OCI-LY3 (cell line): ENCODE measurements around the gene SMIM21.

Experiments
- H2AFZ ChIP-seq: fragments of 200-600, 300-600 bp; shearing (Covaris generic); 2 replicates; pipeline ENCODE4 v1.6.0; 2014; ENCODE audit warnings: antibody characterized with exemption, low read depth, low read length
- H3K27ac ChIP-seq: fragments of 200-600, 300-600 bp; sonication (generic); 2 replicates; pipeline ENCODE4 v1.5.1; 2014; ENCODE audit warnings: mild to moderate bottlenecking, low read length, moderate library complexity, mixed read lengths
- H3K27me3 ChIP-seq: fragments of 200-600, 300-600 bp; sonication (generic); 2 replicates; pipeline ENCODE4 v1.6.1; 2014; ENCODE audit warnings: low read depth, low read length, mixed read lengths
- H3K36me3 ChIP-seq: fragments of 200-600, 300-600 bp; sonication (generic); replicated peaks from 2 replicates; pipeline ENCODE3; 2014; ENCODE audit warnings: low read depth, low read length, mixed read lengths
- H3K4me1 ChIP-seq: fragments of 300-600, 200-600 bp; sonication (generic); 2 replicates; pipeline ENCODE4 v1.6.1; 2014; ENCODE audit warnings: low read length, mixed read lengths
- H3K4me2 ChIP-seq: fragments of 200-600, 300-600 bp; sonication (generic); 2 replicates; pipeline ENCODE4 v1.6.1; 2014; ENCODE audit warnings: low read length, mixed read lengths
- H3K4me3 ChIP-seq: fragments of 300-600, 200-600 bp; sonication (generic); 2 replicates; pipeline ENCODE4 v1.5.1; 2014; ENCODE audit warnings: antibody characterized with exemption, mild to moderate bottlenecking, low read length, moderate library complexity
- H3K79me2 ChIP-seq: fragments of 300-600, 200-600 bp; shearing (Covaris generic); 2 replicates; pipeline ENCODE4 v1.6.1; 2014; ENCODE audit warnings: mild to moderate bottlenecking, low read length, mixed read lengths
- H3K9ac ChIP-seq: fragments of 300-600, 200-600 bp; shearing (Covaris generic); 2 replicates; pipeline ENCODE4 v1.6.0; 2014; ENCODE audit warnings: mild to moderate bottlenecking, low read length, moderate library complexity
- H3K9me3 ChIP-seq: fragments of 200-600, 300-600 bp; shearing (Covaris generic); 2 replicates; pipeline ENCODE4 v1.6.1; 2014; ENCODE audit warnings: low read length, mixed read lengths; ENCODE audit not compliant: insufficient read depth
- H4K20me1 ChIP-seq: fragments of 200-600, 300-600 bp; sonication (generic); 2 replicates; pipeline ENCODE4 v1.6.1; 2016; ENCODE audit warnings: low read length, mixed read lengths; ENCODE audit not compliant: insufficient read depth
- EZH2phosphoT487 ChIP-seq: fragments of 200-600 bp; shearing (Covaris generic); IDR thresholded peaks from 2 replicates; pipeline ENCODE4 v1.6.1; 2018; ENCODE audit warnings: antibody characterized with exemption, mixed run types, low read depth
- TF ChIP-seq, protein P1 (sequence below): fragments of 200-600, 300-600 bp; sonication (generic); IDR thresholded peaks from 2 replicates; pipeline ENCODE4 v1.5.1; 2014; ENCODE audit warnings: antibody characterized with exemption, low read length, low read depth

Gene SMIM21

GRCh38 chr18:75407468-75408437 is 19.8 kb downstream of the SMIM21 start:
- Histone ChIP-seq H3K4me1 (0 out of 2 replicates have a peak, but pooled peaks cover 3% of the 10 kb centered on the region), H3K4me3 (no peak overlapping the region), H3K79me2 (no peaks in the 10 kb centered on the region), H3K27ac (no peak overlapping the region), H4K20me1 (no peaks in the 10 kb centered on the region), H3K36me3 (no peaks in the 10 kb centered on the region), H3K9me3 (no peaks in the 10 kb centered on the region; the same call in 1 of the 2 replicates), H3K9ac (no peak overlapping the region), H2AFZ (no peak overlapping the region), H3K27me3 (peaks cover 22% of the 10 kb centered on the region), H3K4me2 (no peak overlapping the region)
- TF ChIP-seq, protein P1, sequence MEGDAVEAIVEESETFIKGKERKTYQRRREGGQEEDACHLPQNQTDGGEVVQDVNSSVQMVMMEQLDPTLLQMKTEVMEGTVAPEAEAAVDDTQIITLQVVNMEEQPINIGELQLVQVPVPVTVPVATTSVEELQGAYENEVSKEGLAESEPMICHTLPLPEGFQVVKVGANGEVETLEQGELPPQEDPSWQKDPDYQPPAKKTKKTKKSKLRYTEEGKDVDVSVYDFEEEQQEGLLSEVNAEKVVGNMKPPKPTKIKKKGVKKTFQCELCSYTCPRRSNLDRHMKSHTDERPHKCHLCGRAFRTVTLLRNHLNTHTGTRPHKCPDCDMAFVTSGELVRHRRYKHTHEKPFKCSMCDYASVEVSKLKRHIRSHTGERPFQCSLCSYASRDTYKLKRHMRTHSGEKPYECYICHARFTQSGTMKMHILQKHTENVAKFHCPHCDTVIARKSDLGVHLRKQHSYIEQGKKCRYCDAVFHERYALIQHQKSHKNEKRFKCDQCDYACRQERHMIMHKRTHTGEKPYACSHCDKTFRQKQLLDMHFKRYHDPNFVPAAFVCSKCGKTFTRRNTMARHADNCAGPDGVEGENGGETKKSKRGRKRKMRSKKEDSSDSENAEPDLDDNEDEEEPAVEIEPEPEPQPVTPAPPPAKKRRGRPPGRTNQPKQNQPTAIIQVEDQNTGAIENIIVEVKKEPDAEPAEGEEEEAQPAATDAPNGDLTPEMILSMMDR: no peak
- TF ChIP-seq EZH2phosphoT487: no peak

- Histone ChIP-seq H3K9ac (no peak overlapping the region), H3K27me3 (peaks cover 32% of the 10 kb centered on the region), H3K4me1 (0 out of 2 replicates have a peak, but pooled peaks cover 3% of the 10 kb centered on the region), H3K79me2 (no peaks in the 10 kb centered on the region), H4K20me1 (no peaks in the 10 kb centered on the region), H3K9me3 (no peaks in the 10 kb centered on the region; the same call in 1 of the 2 replicates), H2AFZ (no peak overlapping the region), H3K27ac (no peak overlapping the region), H3K36me3 (no peaks in the 10 kb centered on the region), H3K4me3 (no peak overlapping the region), H3K4me2 (no peak overlapping the region)
- no peak for TF ChIP-seq EZH2phosphoT487
- TF ChIP-seq, protein P1: no peak
Observed at GRCh38 chr18:75406491-75407445, 20.7 kb downstream of the SMIM21 start.

- Histone ChIP-seq H3K4me2 (no peak overlapping the region), H3K27me3 (peaks cover 36% of the 10 kb centered on the region), H4K20me1 (no peaks in the 10 kb centered on the region), H3K9ac (no peak overlapping the region), H3K79me2 (no peaks in the 10 kb centered on the region), H3K4me3 (no peak overlapping the region), H2AFZ (no peak overlapping the region), H3K4me1 (0 out of 2 replicates have a peak, but pooled peaks cover 3% of the 10 kb centered on the region), H3K9me3 (no peaks in the 10 kb centered on the region; the same call in 1 of the 2 replicates), H3K27ac (no peak overlapping the region), H3K36me3 (no peaks in the 10 kb centered on the region)
- TF ChIP-seq, protein P1: no peak
- no peak for TF ChIP-seq EZH2phosphoT487
Observed at GRCh38 chr18:75405351-75405750, 22.2 kb downstream of the SMIM21 start.
